D341Med (cell line): ENCODE measurements around the gene FILIP1L.

Source experiments
- DNase-seq: peaks from one replicate; pipeline ENCODE4 v3.0.0; 2012; ENCODE audit warnings: low spot score

The FILIP1L gene

DNA sequence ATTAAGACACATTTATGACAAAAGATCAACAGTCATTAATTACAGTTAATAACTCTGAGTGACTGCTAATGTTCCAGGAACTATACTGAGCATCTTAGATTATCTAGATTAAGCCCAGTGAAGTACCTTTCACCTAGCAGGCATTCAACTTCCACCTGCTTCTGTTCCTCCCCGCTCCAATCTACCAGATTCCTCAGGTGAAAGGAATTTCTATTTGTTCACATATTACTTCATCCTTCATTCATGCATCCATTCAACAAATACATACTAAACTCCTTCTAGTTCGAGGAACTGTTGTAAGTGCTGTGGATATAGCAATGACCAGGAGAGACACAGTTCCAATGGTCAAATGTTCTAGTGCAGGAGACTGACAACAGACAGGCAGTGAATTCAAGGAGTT, 139.3 kb downstream of the FILIP1L start:
- no peak for DNase-seq

DNA sequence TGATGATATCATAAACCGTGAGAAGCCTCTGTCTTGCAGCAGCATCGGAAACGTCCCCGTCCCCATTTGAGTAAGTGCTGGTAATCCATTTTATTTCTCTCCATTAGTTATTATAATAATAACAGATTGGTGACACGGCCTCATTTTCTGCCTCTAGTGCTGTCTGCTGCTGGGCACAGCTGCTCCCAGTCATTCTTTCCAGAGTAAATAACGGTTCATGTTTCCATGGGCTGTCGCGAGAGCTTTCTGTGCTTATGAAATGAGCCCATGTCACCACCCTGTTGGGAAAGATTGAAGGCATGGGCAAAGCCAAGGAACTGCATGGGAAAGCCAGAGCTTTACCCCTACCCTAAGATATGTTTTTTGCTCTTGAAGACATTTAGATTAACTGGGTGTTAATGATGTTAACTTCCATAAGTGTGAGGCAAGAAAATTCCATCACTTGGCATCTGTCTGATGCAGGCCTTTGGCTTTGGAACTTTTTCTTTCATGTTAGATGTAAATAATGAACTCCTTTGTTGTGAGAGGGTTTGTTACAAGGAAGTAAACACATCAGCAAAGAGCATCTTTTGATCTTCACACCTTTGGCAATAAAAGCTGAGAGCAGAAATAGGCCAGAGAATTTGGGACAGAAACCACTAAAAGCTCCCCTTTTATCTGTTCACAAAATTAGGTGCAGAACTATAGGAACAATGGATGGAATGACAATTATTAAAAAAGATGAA, 141.8 kb downstream of the FILIP1L start:
- DNase-seq: no peak

DNA sequence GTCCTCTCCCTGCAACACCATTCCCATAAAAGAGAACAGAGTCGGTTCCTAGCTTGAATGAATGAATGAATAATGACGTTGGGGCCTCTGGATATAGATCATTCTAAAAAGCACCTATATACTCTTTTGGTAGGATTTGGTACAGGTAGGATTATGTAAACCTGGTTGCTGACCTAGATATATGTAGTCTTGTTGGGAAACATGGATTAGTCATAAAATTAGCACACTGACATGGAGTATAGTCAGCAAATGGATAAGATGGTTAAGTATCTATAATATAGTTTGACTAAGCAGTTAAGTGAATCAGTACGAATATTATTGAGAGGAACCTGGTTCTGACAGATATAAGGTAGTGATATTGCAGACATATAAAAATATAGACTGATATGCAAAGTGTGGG, 142.5 kb downstream of the FILIP1L start:
- DNase-seq: no peak

DNA sequence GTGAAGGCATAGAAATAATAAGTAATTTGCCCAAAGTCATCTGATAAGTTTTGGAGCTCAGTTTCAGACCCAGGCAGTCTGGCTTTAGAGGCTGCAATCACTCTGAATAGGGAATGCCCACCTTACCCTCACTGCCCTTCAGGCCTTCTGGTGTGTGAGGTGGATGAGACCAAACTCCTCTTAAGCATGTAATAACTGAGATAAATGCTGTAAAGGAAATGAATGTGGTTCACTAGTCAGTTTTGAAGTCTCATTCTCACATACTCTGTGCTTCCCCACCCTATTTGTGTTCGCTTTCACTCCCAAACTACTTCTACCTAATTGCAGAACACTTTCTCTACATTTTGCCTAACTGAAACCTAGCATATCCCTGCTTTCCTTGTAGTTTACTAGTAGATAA, 144.1 kb downstream of the FILIP1L start:
- no peak for DNase-seq

DNA sequence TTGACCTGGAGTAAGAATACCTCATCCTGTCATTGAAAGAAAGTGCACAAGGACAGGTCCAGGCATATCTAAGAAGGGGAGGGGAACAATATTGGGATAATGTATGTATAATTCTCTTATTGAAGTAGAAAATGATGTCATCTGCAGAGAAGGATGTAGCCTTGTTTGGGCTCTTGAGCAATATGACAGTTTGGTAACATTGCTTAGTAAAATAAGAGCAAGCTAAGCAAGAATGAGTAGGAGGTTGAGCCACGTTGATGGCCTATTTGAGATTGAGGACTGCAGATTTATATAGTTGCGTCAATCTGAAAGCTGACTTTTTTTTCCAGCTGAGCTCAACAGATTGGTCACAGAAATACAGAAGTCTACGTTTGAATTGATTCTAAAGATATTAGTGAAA, 145.2 kb downstream of the FILIP1L start:
- DNase-seq: no peak

DNA sequence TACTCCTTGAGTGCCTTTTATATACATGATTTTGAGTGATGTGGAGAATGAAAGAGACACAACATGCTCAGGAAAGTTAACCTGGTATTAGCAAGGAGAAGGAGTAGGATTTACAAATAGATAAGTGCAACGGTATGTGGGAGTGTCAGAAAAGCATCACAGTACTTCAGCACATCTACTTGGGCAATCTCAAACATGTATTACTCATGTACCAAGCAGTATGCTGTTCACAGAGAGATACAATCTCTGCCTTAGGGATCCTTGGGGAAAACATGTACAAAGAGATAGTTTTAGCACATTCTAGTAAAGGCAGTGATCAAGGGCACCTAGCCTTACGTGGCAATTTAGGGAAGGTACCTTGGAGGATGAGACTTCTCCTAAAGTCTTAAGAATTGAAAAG, 146.5 kb downstream of the FILIP1L start:
- DNase-seq: no peak

DNA sequence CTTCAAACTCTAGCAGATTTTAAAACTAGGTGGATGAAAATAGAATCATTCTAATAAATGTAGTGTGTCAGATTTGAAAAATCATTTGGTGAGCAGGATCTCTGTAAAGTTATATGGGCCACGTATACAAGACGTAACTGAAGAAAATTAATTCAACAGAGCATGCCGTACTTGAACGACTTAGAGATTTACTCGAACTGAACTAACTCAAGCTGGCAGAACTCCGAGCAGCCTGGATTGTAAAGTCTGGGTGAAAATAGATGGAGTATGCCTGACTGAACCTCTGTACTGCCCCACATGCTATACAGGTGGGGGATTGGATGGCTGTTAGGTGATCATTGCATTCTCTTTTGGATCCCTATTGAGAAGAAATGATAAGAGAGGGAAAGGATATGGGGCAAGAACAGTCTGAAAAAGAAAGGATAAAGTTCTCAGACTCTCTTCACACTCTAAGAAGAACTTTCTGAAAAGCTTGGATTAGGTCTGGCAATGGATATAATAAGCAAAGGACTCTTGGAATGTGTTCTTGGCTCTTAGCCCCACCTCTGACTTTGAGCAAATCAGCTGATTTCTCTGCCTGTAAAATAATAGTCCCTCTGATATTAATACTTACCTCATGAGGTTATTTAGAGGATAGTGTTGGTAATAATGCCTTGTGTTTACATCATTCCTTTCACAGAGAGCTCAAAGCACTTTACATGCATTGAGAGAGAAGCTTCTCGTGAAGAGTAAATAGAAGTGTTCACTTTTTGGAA, 147.5 kb downstream of the FILIP1L start:
- DNase-seq: no peak

DNA sequence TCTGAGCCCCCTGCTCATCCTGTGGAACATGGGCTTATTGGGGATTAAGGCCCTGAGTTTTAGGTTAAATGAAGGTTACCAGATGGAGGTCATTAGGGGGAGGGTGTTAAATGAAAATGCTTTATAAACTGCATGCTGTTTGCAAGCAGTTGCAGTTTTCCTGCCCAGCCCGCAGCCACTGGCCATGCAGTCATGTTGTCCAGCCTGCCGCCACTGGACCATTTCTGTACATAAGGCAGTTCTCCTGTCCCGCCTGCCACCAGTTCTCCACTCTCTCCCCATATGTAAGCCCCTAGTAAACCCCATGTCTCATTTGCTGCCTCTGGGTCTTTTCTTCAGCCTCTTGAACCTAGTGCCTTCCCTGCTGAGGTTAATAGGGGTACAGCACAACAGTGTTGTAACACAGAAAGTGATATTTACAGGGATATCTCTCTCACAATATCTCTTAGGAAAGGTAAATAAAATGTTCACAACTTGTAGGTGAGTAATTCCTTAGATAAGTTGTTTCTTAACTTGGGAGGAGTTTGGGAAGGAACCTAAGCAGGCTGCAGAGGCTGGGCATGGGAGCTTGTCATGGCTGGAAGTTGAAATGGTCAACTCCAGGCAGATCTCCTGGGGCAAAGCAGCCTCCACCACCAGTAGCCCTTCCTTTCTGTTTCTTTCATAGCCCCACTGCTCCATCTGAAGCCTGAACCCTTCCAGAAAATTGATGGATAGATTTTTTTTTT, 148.5 kb downstream of the FILIP1L start:
- DNase-seq: no peak

DNA sequence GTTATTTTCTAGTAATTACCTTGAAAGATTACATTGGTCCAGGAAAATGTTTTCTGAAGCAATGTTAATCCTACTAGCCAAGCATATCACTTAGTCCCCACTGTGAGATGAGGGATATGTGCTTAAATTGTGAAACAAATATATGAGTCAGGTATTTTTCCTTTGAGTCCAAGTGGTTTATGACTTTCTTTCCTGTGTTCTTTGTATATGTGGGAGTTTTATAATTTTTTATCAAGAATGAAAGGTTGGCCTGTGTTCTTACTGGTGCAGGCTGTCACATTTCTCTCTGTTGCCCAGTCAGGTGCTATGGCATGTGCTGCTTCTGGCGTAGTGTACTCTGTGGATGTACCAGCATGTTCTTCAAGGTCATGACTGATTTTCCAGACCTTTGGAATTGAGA, 149.2 kb downstream of the FILIP1L start:
- DNase-seq: no peak

DNA sequence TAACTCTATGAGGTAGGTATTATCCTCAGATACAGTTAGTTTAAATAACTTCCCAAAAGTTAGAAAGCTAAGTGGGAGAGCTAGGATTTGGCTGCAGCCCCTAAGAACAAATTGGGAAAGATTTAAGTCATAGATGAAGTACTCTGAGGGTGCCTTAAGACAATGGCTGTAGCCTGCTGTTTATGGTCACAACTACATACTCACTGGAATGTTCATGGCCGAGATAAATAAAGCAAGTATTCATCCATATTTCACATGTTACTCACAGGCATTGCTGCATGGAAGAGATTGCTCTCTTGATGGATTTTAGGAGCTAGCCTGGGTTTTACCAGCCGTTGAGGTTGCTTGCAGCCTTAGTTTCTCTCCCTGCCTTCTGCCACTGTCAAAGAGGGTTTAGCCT, 151.6 kb downstream of the FILIP1L start:
- no peak for DNase-seq

DNA sequence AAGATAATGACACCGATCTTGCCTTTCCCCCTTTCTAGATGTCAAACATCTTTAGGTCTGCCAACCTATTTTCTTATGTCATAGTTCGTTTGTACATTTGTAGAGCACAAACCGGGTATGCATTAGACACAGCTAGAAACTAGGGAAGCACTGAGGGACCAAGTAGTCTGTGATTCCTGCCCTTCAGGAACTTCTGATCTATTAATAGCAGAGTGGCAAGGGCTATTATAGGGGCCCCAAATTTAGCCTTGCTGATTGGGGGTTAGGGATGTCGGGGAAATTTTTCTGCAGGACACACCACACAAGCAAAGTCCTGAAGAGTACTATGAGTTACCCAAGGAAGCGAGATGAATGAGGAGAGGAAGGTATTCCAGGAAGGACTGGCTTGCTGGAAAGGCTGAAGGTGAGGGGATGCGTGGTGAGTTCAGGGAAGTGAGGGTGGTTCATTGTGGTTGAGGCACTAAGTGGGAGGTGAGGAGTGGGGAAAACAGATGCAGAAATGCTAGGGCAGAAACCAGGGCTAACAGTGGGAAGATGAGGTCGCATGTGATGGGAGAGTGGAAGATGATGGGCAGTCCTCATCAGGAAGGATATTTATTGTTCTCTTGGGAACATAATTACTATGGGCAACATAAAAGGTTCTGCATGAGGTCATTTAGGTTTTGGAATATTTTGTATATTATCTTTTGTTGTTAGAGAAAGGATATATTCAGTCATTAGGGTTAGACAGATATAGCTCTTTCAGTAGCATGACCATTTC, 152.4 kb downstream of the FILIP1L start:
- no peak for DNase-seq

DNA sequence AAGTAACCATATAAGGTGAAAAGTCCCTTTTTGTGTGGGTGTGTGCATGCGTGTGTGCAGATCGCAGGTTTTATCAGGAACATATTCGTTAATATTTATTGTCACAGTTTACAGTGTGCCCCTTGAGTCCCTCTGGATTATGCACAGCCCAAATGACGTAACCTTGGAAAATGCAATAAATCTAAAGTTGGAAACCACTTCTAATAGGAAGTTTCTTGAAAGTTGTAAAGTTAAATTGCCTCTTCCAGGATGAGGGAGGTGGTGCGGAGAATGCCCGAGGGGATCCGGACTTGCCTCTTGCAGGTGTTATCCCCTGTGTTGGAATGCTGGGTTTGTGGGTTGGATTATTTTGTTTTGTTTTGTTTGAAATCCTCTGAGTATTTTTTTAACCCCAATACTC, 153.4 kb downstream of the FILIP1L start:
- DNase-seq: no peak

DNA sequence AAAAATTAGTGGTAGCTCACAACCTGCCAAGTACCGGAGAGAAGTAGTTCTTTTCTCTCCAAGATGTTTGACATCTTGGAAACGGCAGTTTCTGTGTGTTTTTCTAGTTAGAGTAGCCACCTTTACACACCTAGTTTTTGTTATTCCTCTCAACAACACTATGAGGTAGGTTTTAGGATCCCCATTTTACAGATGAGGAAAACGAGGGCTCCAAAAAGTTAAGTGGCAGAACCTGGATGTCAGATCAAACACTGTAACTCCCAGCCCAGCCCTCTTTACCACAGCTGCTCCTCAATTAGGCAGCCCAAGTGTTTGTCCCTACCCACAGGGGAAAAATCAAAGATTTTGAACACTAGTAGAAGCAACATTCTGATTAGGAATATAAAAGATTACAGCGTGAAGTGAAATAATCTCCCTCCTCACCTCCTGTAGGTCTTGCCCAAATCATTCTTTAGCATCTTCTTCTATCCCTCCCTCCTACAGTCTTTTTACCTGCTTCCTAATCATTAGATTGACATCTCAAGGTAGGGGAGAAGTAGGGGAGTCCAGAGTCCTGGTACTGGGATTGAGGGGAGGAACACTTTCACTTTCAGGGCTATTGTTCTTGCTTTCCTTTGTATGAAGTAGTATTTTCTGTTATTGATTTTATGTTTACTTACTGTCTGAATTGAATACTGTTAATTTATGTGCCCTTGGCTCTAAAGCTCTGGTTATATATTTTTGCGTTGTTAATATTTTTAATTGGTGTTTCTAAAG, 154.0 kb downstream of the FILIP1L start:
- DNase-seq: no peak

DNA sequence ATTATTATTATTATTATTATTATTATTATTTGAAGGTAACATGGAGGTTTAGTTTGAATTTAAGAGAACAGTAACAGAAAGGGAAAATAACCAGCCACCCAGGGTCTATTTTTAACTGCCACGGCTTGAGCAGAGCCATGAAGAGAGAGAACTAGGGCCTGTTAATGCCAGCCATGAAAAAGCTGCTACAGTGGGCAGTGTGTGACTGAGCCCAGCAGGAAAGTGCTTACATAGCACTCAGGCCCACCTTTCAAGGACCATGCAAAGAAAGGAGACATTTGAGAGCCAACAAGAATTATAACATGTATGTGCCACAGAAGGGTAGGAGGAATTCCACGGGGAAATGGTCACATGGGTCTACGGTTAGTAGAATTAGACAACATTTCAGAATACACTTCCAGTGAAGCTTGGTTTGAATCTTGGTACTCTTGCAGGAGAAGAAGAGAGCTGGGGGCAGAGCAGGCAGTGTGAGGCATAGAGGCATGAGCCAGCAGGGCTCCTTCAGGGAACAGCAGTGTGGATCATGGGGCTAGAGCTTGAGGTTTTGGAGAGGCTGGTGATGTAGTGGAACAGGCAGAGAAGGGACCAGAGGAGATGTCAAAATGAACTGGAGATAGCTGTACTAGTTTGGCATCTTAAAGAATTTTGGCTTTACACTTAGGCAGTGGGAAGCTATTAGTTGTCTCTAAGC, 155.9 kb downstream of the FILIP1L start:
- DNase-seq: no peak

DNA sequence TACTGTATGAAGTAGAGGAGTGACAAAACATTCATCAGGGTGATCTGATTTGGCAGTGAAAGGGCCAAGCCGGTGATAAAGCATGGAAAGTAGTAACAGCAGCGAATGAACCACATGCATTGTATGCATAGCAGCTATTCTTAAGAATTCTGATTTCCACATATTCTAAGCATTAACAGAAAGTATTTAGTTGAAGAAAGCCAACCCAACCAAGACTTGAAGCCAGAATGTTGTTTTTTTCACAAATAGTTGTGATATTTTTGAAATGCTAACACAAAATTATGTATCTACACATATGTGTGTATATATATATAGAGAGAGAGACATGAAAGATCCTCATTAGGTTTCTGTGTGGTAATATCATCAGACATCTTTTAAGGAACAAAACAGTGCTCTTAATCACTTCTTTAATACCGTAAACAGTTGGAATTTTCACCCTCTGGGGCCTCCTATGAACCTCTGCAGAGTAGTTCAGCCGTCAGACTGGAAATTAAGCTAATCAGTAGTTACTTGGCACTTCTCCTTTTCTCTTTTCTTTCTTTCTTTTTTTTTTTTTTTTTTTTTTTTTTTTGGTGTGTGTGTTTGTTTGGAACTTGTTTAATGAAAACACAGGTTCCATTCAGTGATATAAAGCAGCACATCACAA, 157.0 kb downstream of the FILIP1L start:
- no peak for DNase-seq

DNA sequence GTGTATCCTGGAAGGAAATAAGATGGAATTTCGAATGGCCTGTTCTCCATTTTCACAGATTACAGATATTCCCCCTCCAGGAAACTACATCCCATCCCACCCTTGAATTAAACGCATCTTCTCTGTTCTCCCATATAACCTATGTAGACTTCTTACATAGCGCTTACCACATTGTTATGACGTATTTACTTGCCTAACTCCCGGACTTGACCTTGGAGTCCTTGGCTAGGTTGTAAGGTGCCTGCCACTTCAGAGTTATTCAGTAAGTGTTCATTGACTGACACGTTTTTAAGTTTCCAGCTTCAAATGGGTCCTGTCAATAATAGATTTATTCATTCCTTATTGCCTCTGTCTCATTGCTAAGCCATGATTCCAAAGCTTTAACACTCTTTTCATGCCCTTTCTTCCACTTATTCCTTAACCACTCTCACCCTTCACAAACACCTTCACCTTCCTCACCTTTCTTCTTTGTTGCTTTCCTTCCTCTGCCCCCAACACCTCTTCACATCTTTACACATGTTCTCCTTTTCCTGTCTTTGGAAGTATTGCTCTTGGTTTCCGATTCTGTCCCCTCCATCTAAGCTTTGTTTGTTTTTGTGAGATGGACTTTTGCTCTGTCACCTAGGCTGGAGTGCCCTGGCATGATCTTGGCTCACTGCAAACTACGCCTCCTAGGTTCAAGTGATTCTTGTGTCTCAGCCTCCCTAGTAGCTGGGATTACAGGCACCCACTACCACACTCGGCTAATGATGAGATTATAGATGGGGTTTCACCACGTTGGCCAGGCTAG, 158.3 kb downstream of the FILIP1L start:
- no peak for DNase-seq

DNA sequence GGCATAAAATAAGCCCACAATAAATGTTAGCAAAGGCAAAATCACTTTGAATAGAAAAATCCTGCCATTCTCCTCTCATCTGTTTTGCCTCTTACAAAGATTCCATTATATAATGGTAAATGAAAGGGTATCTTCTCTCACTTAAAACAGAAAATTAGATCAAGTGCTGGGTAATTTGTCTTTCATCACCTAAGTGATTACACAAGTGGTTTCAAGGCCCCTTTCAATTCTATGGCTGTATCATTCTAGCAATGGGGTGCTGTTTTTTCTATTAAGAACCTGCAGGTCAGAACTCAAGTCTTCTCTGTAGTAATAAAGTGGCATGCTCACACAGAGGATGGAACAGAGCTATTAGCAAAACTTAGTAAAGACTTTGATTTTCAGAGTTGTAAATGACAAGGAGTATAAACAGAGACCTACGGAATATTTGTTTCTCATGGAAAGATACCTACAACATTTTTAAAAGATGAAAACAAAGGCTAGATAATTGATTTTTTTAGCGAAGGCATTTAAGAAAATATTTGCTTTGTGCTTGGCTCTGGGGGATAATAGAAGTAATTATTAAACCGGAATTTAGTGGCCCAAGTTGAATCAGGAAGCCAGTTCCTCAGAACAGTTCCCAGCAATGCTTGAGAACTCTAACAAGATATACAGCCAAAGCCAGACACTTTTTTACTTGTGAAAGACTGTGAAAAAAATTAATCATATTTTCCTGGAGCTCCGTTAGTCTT, 159.2 kb downstream of the FILIP1L start:
- no peak for DNase-seq

DNA sequence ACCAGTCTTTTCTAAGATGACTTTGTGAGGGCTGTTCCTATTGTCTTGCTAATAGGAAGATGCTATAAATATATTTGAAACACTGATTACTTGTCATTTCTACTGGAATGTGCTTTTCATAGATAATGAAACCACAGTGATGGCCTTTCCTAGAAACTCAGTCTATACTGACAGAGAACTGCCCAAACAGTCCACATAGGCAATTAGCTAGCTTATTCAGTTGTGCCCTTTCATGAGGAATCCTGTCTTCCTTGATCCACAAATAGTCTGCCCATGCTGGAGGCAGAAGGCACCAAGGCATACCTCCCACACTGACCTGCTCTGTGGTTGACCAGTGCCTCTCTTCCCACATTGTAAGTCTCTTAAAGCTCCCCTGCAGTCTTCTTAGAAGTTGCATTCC, 160.7 kb downstream of the FILIP1L start:
- DNase-seq: no peak

DNA sequence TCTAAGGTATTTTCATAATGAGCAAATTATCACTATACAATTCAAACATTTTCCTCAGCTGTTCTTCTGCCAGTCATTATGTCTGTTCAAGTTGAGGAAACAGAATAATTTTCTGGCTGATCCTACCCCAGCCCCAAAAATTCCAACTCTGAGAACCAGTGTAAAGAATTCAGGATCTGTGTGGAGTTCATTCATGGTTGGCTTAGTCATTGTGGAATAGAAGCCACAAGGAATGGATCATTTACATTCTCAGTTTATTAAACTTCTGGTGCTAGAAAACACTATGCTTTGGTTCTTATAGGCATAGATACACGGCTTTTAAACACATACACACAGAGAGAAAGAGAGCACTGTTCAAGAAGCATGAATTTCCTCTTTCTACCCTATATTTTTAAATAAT, 162.0 kb downstream of the FILIP1L start:
- no peak for DNase-seq
